Body of pancreas (tissue), 4 donors: Measurements from ENCODE around the gene PNMT. TPM values are rescaled to one million over a fixed set of nuclear protein-coding genes. Genes with fewer than 3 reads are reported as not detected.

Source experiments
- ATAC-seq: fragments of 150-250 bp; one replicate; pipeline ENCODE4 v1.9.1; 2016
- DNase-seq, 4 donors: peaks; one replicate each; pipeline ENCODE4 v3.0.0-alpha.2; 2019
- H3K27ac ChIP-seq, 4 donors: fragments of 200-600 bp; sonication (generic); 1 replicate in 3 of 4; 2 replicates in 1 of 4; pipeline versions ENCODE4 v1.5.1 to v1.6.1; 2016 to 2019; ENCODE audit warnings: mild to moderate bottlenecking in 1 of 4, mixed read lengths in 1 of 4, moderate library complexity in 1 of 4
- H3K27me3 ChIP-seq, 2 donors: fragments of 200-600 bp; sonication (generic); one replicate each; pipeline ENCODE4 v1.6.0; 2016; ENCODE audit warnings: mild to moderate bottlenecking in 1 of 2
- H3K36me3 ChIP-seq, 2 donors: fragments of 200-600 bp; sonication (generic); replicated peaks in 1 of 2; 2 replicates each; pipeline ENCODE4 v1.5.1; 2016; ENCODE audit warnings: low read depth in 2 of 2; ENCODE audit not compliant: insufficient read depth in 1 of 2
- H3K4me1 ChIP-seq: fragments of 200-600 bp; sonication (generic); one replicate; pipeline ENCODE4 v1.6.0; 2016
- H3K4me3 ChIP-seq, 2 donors: fragments of 200-600 bp; sonication (generic); 1 replicate in 1 of 2; 2 replicates in 1 of 2; pipeline ENCODE4 v1.5.1; 2016 to 2019
- H3K9me3 ChIP-seq, 3 donors: fragments of 200-600 bp; sonication (generic); 1 replicate in 2 of 3; 2 replicates in 1 of 3; pipeline ENCODE4 v1.5.1; 2016
- CTCF ChIP-seq, 7 experiments: fragments of 450-650 bp in 4 of 7; fragments of 200-600 bp in 3 of 7; sonication (generic) in 3 of 7; IDR thresholded peaks; one replicate each; pipeline ENCODE4 v1.5.1; 2016 to 2019; ENCODE audit warnings: antibody characterized with exemption in 7 of 7
- POLR2A ChIP-seq, 3 donors: fragments of 450-650 bp; IDR thresholded peaks; one replicate each; pipeline ENCODE4 v1.6.1; 2016; ENCODE audit warnings: antibody characterized with exemption in 3 of 3, mild to moderate bottlenecking in 2 of 3
- WGBS, 2 donors: methylation state at CpG; one replicate each; pipeline ENCODE4 v1.1.5; 2017; 5-methylcytosine and 5-hydroxymethylcytosine counted together
- intact Hi-C: fragments of 100-400 bp; cut with DNase I; formaldehyde crosslinking; loops from one replicate; pipeline ENCODE4 v1.15.1; 2023
- total RNA-seq, 2 donors: library from RNA; depleted of rRNA; stranded (reverse); fragments of >200 nt; gene quantifications; one replicate each; pipeline ENCODE4 v1.1.0, GENCODE V29; 2016

Gene PNMT
- total RNA-seq, 2 donors from 2014 or later: 1.3 to 2.6 TPM

- no peak for TF ChIP-seq CTCF (IDR thresholded peaks at IDR 0.05)
- no peak for TF ChIP-seq POLR2A (IDR thresholded peaks at IDR 0.05)
- 69 to 70% methylated on average over 16 to 23 of the region's 23 CpGs for WGBS, 2 donors
- ATAC-seq: no peak
- Histone ChIP-seq H3K27me3 (no peaks in the 10 kb centered on the region), H3K36me3 (no peaks in the 10 kb centered on the region), H3K4me3 (no peak overlapping the region), H3K9me3 (no peaks in the 10 kb centered on the region), H3K27ac (no peak overlapping the region), H3K4me1 (peaks cover 41% of the 10 kb centered on the region)
- DNase-seq: no peak
- intact Hi-C loops: no loop called here
Measured at GRCh38 chr17:39669897-39670735, 1.9 kb downstream of the PNMT start.

GRCh38 chr17:39670746-39671145, 2.5 kb downstream of the PNMT start:
- TF ChIP-seq CTCF (IDR thresholded peaks at IDR 0.05) (no peak), POLR2A (IDR thresholded peaks at IDR 0.05) (no peak)
- Histone ChIP-seq H3K4me1 (peaks cover 43% of the 10 kb centered on the region), H3K9me3 (no peaks in the 10 kb centered on the region), H3K27me3 (no peaks in the 10 kb centered on the region), H3K4me3 (no peak overlapping the region), H3K27ac (no peak overlapping the region), H3K36me3 (no peaks in the 10 kb centered on the region)
- ATAC-seq (no peak), DNase-seq (no peak)
- 40 to 44% methylated on average over 4 of the region's 4 CpGs for WGBS, 2 donors
- intact Hi-C loops: no loop called here

- peak; percentile 22 for ATAC-seq
- H3K27ac ChIP-seq: no peak overlapping the region
- TF ChIP-seq POLR2A (IDR thresholded peaks at IDR 0.05): peak in 1 of 3 donors; percentile 8
- TF ChIP-seq CTCF (IDR thresholded peaks at IDR 0.05): peak; percentile 25 to 64 (median 45)
- no peaks in the 10 kb centered on the region for H3K36me3 ChIP-seq
- no peak overlapping the region for H3K4me3 ChIP-seq
- peaks cover 52% of the 10 kb centered on the region for H3K4me1 ChIP-seq
- no peaks in the 10 kb centered on the region for H3K27me3 ChIP-seq
- WGBS, 2 donors: 22 to 23% methylated on average over 16 to 19 of the region's 19 CpGs
- H3K9me3 ChIP-seq: no peaks in the 10 kb centered on the region
- intact Hi-C loops: no loop called here
- peak; percentile 37 to 58 (median 52) for DNase-seq
Measured at GRCh38 chr17:39671651-39672521, 3.6 kb downstream of the PNMT start.

GRCh38 chr17:39672522-39673334, 4.5 kb downstream of the PNMT start:
- intact Hi-C loops: no loop called here
- TF ChIP-seq POLR2A (IDR thresholded peaks at IDR 0.05): no peak
- TF ChIP-seq CTCF (IDR thresholded peaks at IDR 0.05): peak in 1 of 7 experiments; percentile 0
- Histone ChIP-seq H3K27me3 (no peaks in the 10 kb centered on the region), H3K27ac (no peak overlapping the region), H3K36me3 (no peaks in the 10 kb centered on the region), H3K4me3 (no peak overlapping the region), H3K9me3 (no peaks in the 10 kb centered on the region), H3K4me1 (peaks cover 47% of the 10 kb centered on the region)
- WGBS, 2 donors: 56 to 66% methylated on average over 5 to 15 of the region's 15 CpGs
- DNase-seq (no peak), ATAC-seq (no peak)
